ENCODE measurements around the gene CRPPA. TPM values are rescaled to one million over a fixed set of nuclear protein-coding genes. Genes with fewer than 3 reads are reported as not detected.

CRPPA gene
- total and polyA plus RNA-seq, 2 of the 4 experiments (the other 2 are of a cell fraction): 0.67 to 1.3 TPM

DNA sequence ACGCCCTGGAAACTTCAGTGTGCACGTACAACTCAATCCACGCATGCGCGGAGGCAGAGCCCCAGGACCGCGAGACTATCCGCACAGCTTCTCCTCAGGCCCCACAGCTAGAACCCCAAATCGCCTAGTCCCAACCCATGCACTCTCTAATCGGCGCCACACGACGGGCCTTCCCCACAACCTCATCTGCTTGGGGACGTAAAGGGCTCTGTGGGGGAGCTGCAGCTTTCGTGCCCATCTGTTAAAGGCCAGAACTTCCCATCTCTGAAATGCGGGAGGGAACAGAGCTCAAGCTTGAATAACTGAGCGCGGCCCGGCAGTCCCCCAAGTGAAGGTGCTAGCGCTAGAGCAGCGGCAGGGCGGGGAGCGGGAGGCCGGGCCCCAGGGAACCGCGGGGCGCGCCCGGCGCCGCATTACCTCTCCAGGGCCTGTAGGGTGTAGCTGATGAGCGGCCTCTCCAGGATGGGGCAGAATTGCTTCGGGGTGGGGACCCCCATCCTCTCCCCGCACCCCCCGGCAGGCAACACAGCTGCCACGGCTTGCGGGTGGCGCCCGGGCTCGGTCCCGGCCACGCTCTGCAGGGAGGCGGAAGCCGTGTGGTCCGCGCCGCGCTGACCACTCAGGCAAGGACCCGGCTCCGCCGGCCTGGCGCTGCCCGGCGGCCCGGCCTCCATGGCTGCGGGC, 547 bp downstream of the CRPPA start:
- H3K79me1 ChIP-seq (ENCODE audit: low read depth in 1 of 2, low read length in 2 of 2): peaks cover 4 to 8% of the 10 kb centered on the region in 2 experiments; a peak in 2 of 4 replicates
- peak overlapping the region; percentile 89 for H2AK5ac ChIP-seq (ENCODE audit: low read depth, low read length)
- BruUV-seq (replicated peaks): no TSS peak
- H4K20me1 ChIP-seq (ENCODE audit: insufficient read depth, low read length): no peaks in the 10 kb centered on the region
- peak overlapping the region; percentile 91 to 99 for H4K8ac ChIP-seq (ENCODE audit: low read depth in 2 of 2, low read length in 2 of 2)
- no peaks in the 10 kb centered on the region for H3K9me3 ChIP-seq (ENCODE audit: control insufficient read depth, insufficient read depth, low read length)
- CTCF ChIA-PET: no interaction called here
- intact Hi-C loops (cut with micrococcal nuclease) (loop anchor here (10.0 kb wide), 1 partner anchor 494 kb away; no protein-coding TSS in a partner anchor), dilution Hi-C loops (cut with HindIII; ENCODE audit: low sequenced_read_pairs, unreplicated experiment) (no loop called here), in situ Hi-C loops (cut with MboI; ENCODE audit: low sequenced_read_pairs) (no loop called here)
- ATAC-seq (ENCODE audit: low read depth) (peak; percentile 81), DNase-seq (peak; percentile 82)
- H4K5ac ChIP-seq (ENCODE audit: low read depth, low read length): peak overlapping the region; percentile 86
- peak overlapping the region; percentile 96 for H3K14ac ChIP-seq (replicated peaks; ENCODE audit: low read depth, low read length)
- H2AK9ac ChIP-seq (replicated peaks; ENCODE audit: low read depth, low read length, poor library complexity): peak overlapping the region; percentile 95
- peak overlapping the region; percentile 95 for H3K4ac ChIP-seq (ENCODE audit: low read depth, low read length)
- H3K36me3 ChIP-seq (ENCODE audit: control insufficient read depth, insufficient read depth, low read length): no peaks in the 10 kb centered on the region
- H2BK20ac ChIP-seq (ENCODE audit: low read depth, low read length): peak overlapping the region; percentile 87
- peak overlapping the region; percentile 42 for H3K4me3 ChIP-seq (ENCODE audit: insufficient read depth, low read depth, low read length)
- H2AFZ ChIP-seq (replicated peaks; ENCODE audit: low read length, poor library complexity): peak overlapping the region; percentile 97
- H3K9ac ChIP-seq (ENCODE audit: low read depth, low read length): peak overlapping the region; percentile 96
- TF ChIP-seq CEBPB (IDR thresholded peaks at IDR 0.05; ENCODE audit: low read depth, low read length) (no peak), NFE2L2 (IDR thresholded peaks at IDR 0.05; ENCODE audit: low read depth, low read length) (no peak), POLR2A (IDR thresholded peaks at IDR 0.05; ENCODE audit: low read depth, low read length) (no peak), MAFK (IDR thresholded peaks at IDR 0.05; ENCODE audit: low read depth, low read length) (no peak), BHLHE40 (IDR thresholded peaks at IDR 0.05; ENCODE audit: low read depth, low read length) (no peak), RFX5 (IDR thresholded peaks at IDR 0.05; ENCODE audit: low read depth, low read length) (no peak), ELK1 (IDR thresholded peaks at IDR 0.05; ENCODE audit: borderline replicate concordance, low read depth, low read length) (no peak), MAZ (IDR thresholded peaks at IDR 0.05; ENCODE audit: borderline replicate concordance, low read depth, low read length) (peak; percentile 19; the same call in 1 of the 2 replicates)
- TF ChIP-seq, protein P1, sequence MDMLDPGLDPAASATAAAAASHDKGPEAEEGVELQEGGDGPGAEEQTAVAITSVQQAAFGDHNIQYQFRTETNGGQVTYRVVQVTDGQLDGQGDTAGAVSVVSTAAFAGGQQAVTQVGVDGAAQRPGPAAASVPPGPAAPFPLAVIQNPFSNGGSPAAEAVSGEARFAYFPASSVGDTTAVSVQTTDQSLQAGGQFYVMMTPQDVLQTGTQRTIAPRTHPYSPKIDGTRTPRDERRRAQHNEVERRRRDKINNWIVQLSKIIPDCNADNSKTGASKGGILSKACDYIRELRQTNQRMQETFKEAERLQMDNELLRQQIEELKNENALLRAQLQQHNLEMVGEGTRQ (IDR thresholded peaks at IDR 0.05; ENCODE audit: low read depth, low read length): no peak
- H3K4me1 ChIP-seq (ENCODE audit: control insufficient read depth, insufficient read depth, low read length): peaks cover 11% of the 10 kb centered on the region
- H2BK5ac ChIP-seq (ENCODE audit: low read depth, low read length, poor library complexity, severe bottlenecking): peak overlapping the region; percentile 86
- H4K91ac ChIP-seq (ENCODE audit: insufficient read depth, low read depth, low read length): peak overlapping the region; percentile 81
- peak overlapping the region; percentile 94 for H2BK120ac ChIP-seq (ENCODE audit: low read depth, low read length)
- H3K9me1 ChIP-seq (ENCODE audit: insufficient read depth, low read length): peaks cover 8% of the 10 kb centered on the region
- POLR2A ChIA-PET (ENCODE audit: unreplicated experiment): interaction anchor here (0.5 to 1.1 kb wide), 3 partner anchors 10 to 1663 kb away, joined by 3 read pairs; no protein-coding TSS in a partner anchor
- peak overlapping the region; percentile 95 for H3K27ac ChIP-seq (ENCODE audit: insufficient read depth, low read length)
- no peaks in the 10 kb centered on the region for H3K27me3 ChIP-seq (ENCODE audit: control insufficient read depth, insufficient read depth, low read length)
- peak overlapping the region; percentile 58; the same call in 2 of the 3 replicates for H2BK15ac ChIP-seq (ENCODE audit: low read depth, low read length)
- H3K56ac ChIP-seq (ENCODE audit: extremely low read depth, insufficient read depth, low read length): peak overlapping the region; percentile 94
- H3K23ac ChIP-seq (ENCODE audit: low read depth, low read length): peak overlapping the region; percentile 92
- H3K4me2 ChIP-seq (ENCODE audit: low read depth, low read length): peak overlapping the region; percentile 71
- H3K18ac ChIP-seq (ENCODE audit: low read depth, low read length): peak overlapping the region; percentile 63
- 2% methylated on average over 19 of the region's 56 CpGs; no CpG with 5 or more reads in 1 of the 2 experiments for WGBS, 2 experiments (ENCODE audit: extremely low coverage in 2 of 2, insufficient read length in 1 of 2)

Data from IMR-90 (cell line).